HG03442 (cell line): ENCODE results near the gene CDC14B.
"Not testable (repeated sequence)": the region's sequence is repeated elsewhere in the genome, so short reads cannot be mapped to it uniquely, and the experiment has no call there.

Experiments used
- ATAC-seq: cut with Tn5 transposase; IDR thresholded peaks from one replicate; pipeline ENCODE4 v1.9.1; 2021; ENCODE audit warnings: mild to moderate bottlenecking, moderate library complexity; ENCODE audit not compliant: unreplicated experiment

CDC14B gene

DNA sequence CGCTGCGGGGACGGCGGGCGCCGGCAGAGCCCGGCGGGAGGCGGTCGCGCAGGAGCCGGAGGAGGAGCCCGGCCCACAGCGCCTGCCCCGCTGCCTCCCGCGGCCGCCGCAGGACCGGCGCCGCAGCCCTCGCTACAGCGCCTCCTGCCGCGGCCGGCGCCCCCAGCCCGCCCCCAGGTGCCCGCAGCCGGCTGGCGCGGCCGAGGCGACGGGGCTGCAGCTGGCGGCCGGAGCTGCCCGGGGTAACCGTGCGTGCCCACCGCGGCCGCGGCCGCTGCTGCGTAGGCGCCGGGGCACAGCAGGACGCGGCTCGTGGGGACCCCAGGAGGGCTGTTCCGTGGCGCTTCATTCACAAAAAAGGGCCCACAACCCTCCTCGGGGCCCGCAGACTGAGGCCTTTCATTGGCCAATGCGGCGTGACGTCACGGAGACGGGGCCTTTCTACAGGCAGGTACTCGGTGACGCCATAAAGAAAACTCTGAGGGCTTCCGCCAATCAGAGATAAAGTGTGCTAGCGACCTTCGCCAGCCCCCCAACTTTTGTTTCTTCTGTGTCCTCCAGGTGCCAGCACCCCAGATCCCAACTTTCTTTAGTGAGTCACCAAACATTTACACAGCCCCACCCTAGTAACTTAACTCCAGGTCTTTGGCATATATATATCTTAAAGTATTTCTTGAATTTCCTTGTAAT lies at the start of gene CDC14B:
CDC14B (minus strand) TSS at position 353 of the 690 bp plus-strand sequence. CDS start 465 bp downstream, outside the sequence.
- ATAC-seq = no peak

DNA sequence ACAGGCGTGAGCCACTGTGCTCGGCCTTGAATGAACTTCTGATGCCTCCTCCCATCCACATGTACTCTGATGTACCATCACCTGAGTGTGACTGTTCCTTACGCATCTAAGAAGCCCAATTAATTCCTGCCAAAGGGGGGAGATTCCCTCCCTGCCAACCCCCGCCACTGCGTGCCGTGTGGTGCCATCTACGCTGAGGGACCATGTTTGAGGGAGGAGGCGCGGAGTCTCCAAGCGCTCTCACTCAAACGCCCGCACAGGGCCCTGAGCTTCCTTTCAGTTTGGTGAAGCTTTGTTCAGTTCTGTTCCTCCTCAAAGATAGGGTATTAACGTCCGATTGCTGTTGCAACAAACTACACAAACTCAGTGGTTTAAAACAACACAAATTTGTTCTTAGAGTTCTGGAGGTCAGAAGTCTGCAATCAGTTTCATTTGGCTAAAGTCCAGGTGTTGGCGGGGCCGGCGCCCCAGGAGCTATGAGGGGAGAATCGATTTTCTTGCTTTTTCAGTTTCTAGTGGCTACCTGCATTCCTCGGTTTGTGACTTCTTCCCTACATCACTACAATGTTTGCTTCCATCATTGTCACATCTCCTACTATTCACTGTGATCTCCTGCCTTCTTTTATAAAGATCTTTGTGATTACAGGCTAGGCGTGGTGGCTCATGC lies 49.4 kb upstream of the CDC14B start:
- no peak for ATAC-seq

DNA sequence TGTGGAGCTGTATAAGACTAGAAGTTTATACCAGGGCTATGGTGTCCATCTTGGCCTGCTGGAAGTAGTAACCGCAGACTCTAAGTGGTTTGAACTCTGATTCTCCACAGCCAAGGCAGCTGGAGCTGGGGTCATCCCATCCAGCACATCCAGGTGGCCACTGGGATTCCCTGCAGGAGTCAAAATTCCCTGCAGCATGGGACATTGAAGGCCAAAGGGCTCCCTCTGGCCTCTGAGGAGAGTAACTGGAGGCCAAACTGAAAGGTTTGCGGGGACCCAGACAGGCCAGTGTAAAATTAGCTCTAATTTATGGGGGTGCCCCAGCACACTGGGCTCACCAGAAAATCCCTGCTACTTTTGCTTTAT lies 47.7 kb upstream of the CDC14B start:
- ATAC-seq = no peak

DNA sequence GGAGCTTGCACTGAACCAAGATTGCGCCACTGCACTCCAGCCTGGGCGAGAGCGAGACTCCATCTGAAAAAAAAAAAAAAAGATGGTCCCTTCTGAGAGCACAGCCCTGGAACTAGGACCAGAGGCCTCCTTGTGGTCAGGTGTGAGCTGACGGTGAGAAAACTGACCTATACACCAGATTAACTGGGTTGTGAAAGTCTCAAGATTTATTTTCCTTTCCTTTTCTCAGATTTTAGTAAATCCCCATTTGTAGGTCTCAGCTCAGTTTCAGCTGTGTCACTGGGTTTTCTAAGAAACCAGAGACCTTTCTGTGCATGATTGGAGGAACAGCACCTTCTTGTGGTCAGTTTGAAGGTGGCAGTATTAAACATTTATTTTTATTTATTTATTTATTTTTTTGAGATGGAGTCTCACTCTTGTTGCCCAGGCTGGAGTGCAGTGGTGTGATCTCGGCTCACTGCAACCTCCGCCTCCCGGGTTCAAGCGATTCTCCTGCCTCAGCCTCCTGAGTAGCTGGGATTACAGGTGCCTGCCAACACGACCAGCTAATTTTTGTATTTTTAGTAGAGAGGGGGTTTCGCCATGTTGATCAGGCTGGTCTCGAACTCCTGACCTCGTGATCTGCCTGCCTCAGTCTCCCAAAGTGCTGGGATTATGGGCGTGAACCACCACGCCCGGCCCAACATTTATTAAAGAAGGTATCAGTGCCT lies 47.2 kb upstream of the CDC14B start:
- ATAC-seq = not testable (repeated sequence)

DNA sequence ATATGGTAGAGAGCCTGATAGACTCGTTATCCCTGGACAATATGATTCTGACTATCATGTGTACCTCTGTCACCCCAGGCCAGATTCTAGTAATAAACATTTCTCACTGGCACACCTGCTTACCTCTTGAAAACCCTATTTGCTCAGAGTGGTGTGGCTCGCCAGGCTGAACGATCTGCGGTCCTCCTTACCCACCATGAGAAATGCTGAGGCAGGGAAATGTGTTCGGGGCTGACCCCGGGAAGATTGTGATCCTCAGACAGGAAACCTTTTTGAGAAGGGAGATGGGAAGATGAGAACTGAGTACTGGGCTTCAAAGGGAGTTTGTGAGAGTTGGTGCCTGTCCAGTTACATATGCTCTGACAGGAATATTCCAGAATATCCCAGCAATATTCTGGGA lies 46.1 kb upstream of the CDC14B start:
- ATAC-seq = no peak

DNA sequence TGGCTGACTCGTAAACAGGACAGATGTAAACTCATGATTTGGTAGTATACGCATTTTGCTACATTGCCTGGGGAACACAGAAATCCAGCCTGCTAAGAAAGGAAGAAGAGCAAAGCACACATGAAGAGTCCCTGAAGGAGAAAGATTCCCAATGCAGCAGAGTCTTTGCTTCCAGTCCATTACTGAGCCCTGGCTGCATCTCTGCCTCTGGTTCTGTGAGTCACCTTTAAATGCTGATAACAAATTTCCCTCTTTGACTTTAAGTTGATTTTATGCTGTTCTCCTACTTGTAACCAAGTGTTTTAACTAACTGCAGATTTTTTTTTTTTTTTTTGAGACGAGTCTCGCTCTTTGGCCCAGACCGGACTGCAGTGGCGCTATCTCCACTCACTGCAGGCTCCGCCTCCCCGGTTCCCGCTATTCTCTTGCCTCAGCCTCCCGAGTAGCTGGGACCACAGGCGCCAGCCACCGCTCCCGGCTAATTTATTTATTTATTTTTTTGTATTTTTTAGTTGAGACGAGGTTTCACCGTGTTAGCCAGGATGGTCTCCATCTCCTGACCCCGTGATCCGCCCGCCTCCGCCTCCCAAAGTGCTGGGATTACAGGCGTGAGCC lies 44.0 kb upstream of the CDC14B start:
- no peak for ATAC-seq

DNA sequence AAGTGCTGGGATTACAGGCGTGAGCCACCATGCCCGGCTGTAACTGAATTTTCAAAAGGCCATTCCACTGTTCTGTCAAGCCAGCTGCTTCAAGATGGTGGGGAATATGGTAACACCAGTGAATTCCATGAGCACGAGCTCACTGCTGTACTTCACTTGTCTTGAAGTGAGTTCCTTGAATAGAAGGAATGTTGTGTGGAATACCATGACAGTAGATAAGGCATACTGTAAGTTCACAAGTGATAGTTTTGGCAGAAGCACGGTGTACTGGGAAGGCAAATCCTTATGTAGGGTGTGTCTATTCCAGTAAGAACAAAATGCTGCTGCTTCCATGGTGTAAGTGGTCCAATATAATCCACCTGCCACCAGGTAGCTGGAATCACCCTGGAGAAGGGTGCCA lies 42.1 kb upstream of the CDC14B start:
- ATAC-seq = no peak

DNA sequence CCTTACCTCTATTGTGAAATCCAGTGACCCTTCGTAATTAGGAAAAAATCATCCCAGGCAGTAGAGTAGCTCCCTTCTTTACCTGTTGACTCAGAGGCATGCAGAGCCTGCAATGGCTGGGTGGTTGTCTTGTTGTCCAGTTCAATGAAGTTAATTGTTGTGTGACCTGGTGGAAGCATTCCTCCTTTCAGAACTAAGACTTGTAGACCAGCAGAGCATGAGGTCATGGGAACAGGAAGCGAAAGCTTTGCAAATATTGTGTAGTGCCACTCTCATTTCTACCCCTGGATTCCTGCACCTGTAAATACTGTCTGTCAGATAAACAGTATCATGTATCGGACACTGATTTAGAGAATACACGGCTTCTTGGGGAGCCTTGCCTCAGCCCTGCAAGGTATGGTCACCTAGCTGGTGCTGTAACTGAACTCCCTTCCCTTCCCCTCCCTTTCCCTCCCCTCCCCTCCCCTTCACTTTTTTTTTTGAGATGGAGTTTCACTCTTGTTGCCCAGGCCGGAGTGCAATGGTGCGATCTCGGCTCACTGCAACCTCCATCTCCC lies 41.1 kb upstream of the CDC14B start:
- ATAC-seq = no peak

DNA sequence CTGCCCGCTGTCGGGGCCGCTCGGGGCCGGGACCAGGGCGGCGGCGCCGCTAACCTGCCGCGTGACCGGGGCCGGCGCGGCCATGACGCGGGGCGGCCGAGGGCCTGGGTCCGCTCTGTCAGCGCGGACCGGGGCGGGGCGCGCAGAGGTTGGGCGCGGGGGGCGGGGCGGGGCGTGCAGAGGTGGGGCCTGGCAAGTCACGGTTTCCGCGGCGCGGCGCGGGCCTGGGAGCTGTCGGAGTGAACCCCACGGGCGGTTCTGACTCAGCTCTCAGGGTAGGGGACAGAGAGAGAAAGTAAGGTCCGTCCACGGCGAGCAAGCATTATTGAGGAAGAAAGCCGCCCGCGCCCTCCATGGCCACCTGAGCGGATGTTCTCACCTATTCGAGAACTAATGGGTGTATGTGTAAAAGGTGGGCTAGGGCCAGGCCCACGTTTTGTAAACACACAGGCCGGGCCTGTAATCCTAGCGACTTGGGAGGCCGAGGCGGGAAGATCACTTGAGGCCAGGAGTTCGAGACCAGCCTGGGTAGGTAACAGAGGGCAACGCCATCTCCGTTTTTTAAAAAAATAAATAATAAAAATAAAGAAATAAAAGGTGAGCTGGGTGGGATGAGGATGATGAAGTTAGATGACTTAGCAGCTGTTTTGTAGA lies 35.7 kb upstream of the CDC14B start, which contains the start of gene PRXL2C:
PRXL2C (minus strand) TSS at position 120 of the 654 bp plus-strand sequence; CDS start at position 84, 36 bp downstream.
- ATAC-seq = peak; percentile 66

DNA sequence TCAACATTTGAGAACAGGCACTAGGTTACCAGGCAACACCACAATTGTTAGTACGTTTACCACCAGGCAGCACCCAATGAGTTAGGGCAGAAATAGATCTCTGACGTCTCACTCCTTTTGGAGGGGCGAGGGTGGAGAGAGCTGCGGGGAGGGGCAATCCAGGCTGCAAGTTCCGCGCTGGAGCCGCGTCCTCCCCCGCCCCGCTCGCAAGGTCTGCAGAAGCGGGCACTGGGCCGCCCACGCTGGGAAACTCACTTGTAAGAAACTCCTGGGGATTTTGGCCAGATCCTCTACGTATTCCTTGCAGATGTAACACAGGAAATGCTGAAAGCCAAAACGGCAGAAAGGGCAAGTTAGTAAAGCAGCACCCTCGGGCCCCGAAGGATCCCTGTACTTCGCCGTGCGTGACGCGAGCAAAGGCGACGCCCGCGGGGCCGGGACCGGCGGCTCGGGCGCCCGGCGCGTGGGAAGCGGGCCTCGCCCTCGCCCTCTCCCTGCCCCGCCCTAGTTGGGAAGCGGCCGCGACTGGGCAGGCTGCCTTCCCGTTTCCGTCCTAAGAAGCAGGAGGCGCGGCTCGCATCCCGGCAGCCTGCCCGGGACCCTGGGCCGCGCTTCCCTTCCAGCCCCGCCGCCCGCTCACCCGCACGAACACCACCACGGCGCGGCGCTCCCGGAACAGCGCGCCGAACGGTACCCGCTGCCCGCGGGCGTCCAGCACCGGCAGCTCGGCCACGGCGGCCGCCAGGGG lies 35.0 kb upstream of the CDC14B start:
- ATAC-seq = peak; percentile 56

DNA sequence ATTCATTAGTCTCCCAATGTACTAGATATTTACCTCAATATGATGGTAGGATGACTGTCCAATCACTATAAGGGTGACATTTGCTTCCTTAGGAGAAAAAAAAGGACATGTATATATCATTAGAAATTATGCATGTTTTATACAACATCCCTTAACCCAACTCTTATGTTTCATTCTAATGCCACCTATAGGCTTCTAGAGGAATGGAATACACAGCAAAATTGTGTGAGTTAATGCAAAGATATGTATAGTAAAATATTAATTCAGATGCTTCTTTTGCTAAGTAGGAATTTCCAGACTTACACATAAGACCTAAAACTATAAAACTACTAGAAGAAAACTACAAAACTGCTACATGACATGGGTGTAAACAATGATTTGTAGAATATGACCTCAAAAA lies 32.0 kb upstream of the CDC14B start:
- no peak for ATAC-seq

DNA sequence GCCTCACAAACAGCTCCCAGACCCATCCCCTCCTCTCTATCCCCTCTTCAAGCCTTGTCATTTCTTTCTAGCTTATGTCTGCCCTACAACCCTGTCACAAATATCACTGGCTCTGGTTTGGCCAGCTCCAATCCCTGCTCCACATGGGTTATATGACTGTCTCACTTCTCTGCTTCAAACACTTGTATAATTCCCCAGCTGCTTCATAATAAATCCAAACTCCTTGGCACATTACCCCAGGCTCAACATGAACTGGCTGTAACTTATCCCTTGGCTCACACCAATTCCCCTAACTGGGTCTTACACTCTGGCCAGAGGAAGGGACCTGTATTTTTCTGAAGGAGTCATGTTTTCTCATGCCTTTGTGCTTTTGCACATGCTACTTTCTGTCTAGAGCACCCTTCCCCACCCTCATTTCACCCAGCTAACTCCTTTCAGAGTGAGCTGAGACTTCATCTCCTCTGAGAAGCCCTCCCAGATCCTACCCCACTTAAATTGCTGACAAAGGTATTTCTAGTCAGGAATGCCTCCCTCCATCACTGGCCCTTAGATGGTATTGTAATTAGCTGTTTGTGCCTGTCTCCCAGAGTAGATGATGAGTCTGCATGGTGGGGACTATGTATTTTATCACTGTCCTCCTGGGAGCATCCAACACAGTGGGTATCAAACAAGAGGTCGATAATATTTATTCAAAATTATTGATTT lies 30.1 kb upstream of the CDC14B start:
- ATAC-seq = no peak

DNA sequence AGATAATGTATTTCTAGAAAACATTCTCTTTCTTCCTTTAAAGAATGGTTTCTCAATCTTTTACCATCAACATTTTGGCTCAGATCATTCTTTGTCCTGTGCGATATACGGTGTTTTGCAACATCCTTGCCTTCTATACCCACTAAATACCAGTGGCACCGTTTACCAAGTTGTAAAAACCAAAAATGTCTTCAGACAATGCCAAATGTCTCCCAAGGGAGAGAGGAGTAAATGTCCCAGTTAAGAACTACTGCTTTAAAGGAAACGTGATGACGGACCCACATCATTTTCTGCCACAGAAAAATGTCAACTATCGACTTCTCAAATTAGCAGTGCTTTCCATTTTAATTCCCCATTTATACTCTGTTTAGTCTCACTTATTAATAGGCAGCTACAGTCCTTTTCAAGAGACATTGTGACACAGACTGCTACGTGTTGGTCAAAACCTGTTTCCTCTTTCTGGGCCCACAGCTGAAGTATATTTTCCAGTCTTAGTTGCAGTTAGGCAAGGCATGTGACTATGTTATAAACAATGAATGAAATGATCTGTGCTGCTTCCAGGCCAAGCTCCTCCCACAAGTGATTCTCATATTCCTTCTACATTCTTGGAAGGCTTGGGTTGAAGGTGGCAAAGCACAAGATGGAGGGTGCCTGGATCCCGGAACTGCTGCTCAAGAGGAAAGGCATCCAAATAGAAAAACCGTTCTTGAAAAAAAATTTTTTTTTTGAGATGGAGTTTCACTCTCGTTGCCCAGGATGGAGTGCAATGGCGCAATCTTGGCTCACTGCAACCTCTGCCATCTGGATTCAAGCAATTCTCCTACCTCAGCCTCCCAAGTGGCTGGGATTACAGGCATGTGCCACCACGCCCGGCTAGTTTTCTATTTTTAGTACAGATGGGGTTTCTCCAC lies 26.7 kb upstream of the CDC14B start:
- no peak for ATAC-seq

DNA sequence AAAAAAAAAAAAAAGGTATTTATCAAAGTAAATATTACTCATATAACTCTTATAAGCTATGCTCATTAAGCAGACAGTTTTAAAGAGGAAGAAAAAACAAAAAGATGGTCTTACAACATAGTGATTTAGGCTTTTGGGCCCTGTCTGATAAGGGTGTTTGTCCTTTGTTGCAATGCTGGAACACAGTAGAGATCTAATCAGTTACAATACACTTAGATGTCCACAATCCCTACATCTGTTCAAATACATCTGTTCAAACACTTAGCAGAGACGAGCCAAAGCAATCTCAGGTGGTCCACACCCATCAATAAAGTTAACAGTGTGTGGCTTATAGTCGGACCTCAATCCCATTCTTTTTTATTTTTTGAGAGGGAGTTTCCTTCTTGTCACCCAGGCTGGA lies 24.5 kb upstream of the CDC14B start:
- no peak for ATAC-seq

DNA sequence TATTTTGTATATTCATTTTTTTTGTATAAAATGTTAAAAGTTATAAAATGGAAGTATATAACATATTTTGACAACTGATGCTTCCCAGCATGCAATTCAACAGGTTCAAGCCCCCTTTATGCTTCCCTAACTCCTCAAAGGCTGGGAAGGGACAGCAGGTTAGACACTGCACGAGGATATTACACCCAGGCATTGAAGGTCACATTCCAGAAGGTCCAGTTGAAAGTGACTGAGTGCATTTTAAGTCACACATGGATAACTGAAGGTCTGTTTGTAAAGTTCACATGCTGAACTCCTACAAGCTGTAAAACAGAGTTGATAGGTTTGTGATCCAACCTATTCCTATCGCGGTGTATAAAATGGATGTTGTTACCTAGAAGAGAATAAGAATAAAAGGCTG lies 21.9 kb upstream of the CDC14B start:
- ATAC-seq = no peak

DNA sequence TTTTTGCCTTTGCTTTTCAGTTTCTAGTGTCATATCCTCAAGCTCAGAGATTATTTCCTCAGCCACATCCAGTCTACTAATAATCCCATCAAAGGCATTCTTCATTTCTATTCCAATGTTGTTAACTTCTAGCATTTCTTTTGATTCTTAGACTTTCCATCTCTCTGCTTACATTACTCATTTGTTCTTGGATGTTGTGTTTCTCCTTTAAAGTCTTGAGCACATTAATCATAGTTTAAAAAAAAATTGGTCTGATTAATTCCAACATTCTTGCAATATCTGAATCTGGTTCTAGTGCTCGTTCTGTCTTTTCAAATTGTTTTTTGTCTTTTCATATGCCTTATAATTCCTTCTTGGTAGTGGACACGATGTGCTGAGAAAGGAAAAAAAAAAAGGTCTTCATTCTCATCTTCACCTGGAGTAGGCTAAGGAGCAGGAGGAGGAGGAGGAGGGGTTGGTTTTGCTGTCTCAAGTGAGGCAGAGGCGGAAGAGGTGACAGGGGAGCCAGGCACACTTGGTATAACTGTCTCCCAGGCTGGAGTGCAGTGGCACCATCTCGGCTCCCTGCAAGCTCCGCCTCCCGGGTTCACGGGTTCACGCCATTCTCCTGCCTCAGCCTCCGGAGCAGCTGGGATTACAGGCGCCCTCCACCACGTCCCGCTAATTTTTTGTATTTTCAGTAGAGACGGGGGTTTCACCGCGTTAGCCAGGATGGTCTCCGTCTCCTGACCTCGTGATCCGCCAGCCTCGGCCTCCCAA lies 19.1 kb upstream of the CDC14B start:
- ATAC-seq = no peak

DNA sequence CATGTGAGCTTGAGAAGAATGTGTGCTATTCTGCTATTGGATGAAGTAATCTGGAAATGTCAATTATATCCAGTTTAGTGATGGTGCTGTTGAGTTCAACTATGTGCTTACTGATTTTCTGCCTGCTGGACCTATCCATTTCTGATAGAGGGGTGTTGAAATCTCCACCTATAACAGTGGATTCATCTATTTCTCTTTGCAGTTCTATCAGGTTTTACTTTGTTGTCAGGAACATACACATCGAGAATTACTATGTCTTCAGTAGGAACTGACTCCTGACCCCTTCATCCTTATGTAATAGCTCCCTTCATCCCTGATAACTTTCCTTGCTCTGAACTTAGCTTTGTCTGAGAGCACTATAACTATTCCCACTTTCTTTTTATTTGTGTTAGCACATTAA lies 16.7 kb upstream of the CDC14B start:
- no peak for ATAC-seq

DNA sequence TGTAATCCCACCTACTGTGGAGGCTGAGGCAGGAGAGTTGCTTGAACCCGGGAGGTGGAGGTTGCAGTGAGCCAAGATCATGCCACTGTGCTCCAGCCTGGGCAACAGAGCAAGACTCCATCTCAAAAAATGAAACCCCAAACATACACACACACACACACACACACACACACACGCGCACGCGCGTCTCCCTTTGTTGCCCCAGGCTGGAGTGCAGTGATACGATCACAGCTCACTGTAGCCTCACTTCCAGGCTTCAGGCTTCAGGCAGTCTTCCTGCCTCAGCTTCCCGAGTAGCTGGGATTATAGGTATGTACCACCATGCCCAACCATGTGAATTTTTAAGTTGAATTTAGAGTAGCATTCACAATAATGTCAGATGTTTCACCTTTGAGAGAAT lies 13.9 kb upstream of the CDC14B start:
- ATAC-seq = not testable (repeated sequence)
